Measurements from ENCODE around the gene FAR1.

The FAR1 gene

GRCh38 chr11:13661074-13661623 is 7.3 kb upstream of the FAR1 start:
- POLR2A ChIA-PET: no interaction called here
- DNase-seq (ENCODE audit: extremely low spot score): no peak
- TF ChIP-seq, protein P1, sequence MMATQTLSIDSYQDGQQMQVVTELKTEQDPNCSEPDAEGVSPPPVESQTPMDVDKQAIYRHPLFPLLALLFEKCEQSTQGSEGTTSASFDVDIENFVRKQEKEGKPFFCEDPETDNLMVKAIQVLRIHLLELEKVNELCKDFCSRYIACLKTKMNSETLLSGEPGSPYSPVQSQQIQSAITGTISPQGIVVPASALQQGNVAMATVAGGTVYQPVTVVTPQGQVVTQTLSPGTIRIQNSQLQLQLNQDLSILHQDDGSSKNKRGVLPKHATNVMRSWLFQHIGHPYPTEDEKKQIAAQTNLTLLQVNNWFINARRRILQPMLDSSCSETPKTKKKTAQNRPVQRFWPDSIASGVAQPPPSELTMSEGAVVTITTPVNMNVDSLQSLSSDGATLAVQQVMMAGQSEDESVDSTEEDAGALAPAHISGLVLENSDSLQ (IDR thresholded peaks at IDR 0.05): no peak
- TF ChIP-seq FOXM1 (IDR thresholded peaks at IDR 0.05; ENCODE audit: borderline replicate concordance) (no peak), SUZ12 (IDR thresholded peaks at IDR 0.05) (no peak), ELF4 (IDR thresholded peaks at IDR 0.05) (no peak), CTBP1 (IDR thresholded peaks at IDR 0.05; ENCODE audit: borderline replicate concordance) (no peak), NFRKB (IDR thresholded peaks at IDR 0.05) (no peak), FOXA1 (IDR thresholded peaks at IDR 0.05) (no peak), ZNF384 (IDR thresholded peaks at IDR 0.05) (no peak), LEF1 (IDR thresholded peaks at IDR 0.05; ENCODE audit: borderline replicate concordance) (no peak), L3MBTL2 (conservative IDR thresholded peaks at IDR 0.05) (no peak), ARNT (IDR thresholded peaks at IDR 0.05) (no peak), BHLHE40 (IDR thresholded peaks at IDR 0.05; ENCODE audit: borderline replicate concordance) (no peak), HDGF (IDR thresholded peaks at IDR 0.05; ENCODE audit: borderline replicate concordance) (no peak), SP1 (IDR thresholded peaks at IDR 0.05) (no peak), TARDBP (IDR thresholded peaks at IDR 0.05) (no peak), FOXK2 (IDR thresholded peaks at IDR 0.05) (no peak)
- CTCF ChIA-PET: no interaction called here

DNA sequence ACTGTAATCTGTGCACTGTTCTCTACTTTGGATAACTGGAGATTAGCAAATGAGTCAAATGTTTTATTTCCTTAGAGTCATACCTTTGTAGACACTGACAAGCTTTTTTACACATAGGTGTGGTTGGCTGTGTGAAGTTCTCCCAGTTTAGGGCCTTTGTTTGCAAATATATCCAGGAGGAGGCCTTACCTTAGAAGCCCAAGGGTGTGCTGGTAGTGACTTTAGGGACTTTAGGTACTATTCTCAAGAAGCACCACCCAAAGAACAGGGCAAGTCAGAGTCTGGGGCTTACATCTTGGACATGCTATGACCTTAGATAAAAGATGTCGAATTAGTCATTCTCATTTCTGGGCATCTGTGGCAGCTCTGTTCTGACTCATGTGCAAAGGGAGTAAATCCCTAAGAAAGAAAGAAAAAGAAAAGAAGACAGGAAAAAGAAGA is 4.8 kb upstream of the FAR1 start:
- DNase-seq (ENCODE audit: extremely low spot score): no peak
- TF ChIP-seq SUZ12 (IDR thresholded peaks at IDR 0.05) (no peak), BHLHE40 (IDR thresholded peaks at IDR 0.05; ENCODE audit: borderline replicate concordance) (no peak), ELF4 (IDR thresholded peaks at IDR 0.05) (no peak), HDGF (IDR thresholded peaks at IDR 0.05; ENCODE audit: borderline replicate concordance) (no peak), ARNT (IDR thresholded peaks at IDR 0.05) (no peak), CTBP1 (IDR thresholded peaks at IDR 0.05; ENCODE audit: borderline replicate concordance) (no peak), ZNF384 (IDR thresholded peaks at IDR 0.05) (no peak), TARDBP (IDR thresholded peaks at IDR 0.05) (no peak), NFRKB (IDR thresholded peaks at IDR 0.05) (no peak), SP1 (IDR thresholded peaks at IDR 0.05) (no peak), L3MBTL2 (conservative IDR thresholded peaks at IDR 0.05) (no peak)
- CTCF ChIA-PET: no interaction called here
- POLR2A ChIA-PET: no interaction called here

DNA sequence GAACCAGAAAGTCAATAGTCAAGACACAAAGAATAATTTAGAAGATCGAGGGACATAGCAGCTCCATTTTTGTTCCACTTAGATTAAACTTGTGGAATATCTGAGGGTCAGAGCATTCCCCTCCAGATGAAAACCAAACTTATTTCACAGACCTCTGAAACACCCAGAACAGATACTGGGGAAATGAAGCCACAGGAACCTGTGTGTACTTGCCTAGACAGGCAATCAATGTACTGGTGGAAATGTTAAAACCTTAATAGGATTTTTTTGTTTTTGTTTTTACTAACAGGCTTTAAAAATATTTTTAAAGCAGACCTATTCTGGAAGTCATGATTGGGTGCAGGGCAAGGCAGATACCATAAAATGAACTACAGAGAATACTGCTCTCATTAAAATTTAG is 4.1 kb upstream of the FAR1 start:
- TF ChIP-seq TARDBP (IDR thresholded peaks at IDR 0.05) (no peak), NFRKB (IDR thresholded peaks at IDR 0.05) (no peak), FOXM1 (IDR thresholded peaks at IDR 0.05; ENCODE audit: borderline replicate concordance) (no peak), ELF4 (IDR thresholded peaks at IDR 0.05) (no peak), FOXK2 (IDR thresholded peaks at IDR 0.05) (no peak), L3MBTL2 (conservative IDR thresholded peaks at IDR 0.05) (no peak), SP1 (IDR thresholded peaks at IDR 0.05) (no peak), BHLHE40 (IDR thresholded peaks at IDR 0.05; ENCODE audit: borderline replicate concordance) (no peak), LEF1 (IDR thresholded peaks at IDR 0.05; ENCODE audit: borderline replicate concordance) (no peak), FOXA1 (IDR thresholded peaks at IDR 0.05) (no peak), CTBP1 (IDR thresholded peaks at IDR 0.05; ENCODE audit: borderline replicate concordance) (no peak), SUZ12 (IDR thresholded peaks at IDR 0.05) (no peak), ZNF384 (IDR thresholded peaks at IDR 0.05) (no peak), ARNT (IDR thresholded peaks at IDR 0.05) (no peak), HDGF (IDR thresholded peaks at IDR 0.05; ENCODE audit: borderline replicate concordance) (no peak)
- TF ChIP-seq, protein P1 (IDR thresholded peaks at IDR 0.05): no peak
- DNase-seq (ENCODE audit: extremely low spot score): no peak
- CTCF ChIA-PET: no interaction called here
- POLR2A ChIA-PET: no interaction called here

GRCh38 chr11:13666708-13667107 is 1.8 kb upstream of the FAR1 start:
- no peak for DNase-seq (ENCODE audit: extremely low spot score)
- POLR2A ChIA-PET: interaction anchor here (0.7 to 1.8 kb wide), 3 partner anchors 27 to 364 kb away, joined by 3 to 5 read pairs (median 3); no protein-coding TSS in a partner anchor
- CTCF ChIA-PET: interaction anchor here (0.7 kb wide), 1 partner anchor 115 kb away, joined by 3 read pairs; no protein-coding TSS in a partner anchor
- no peak for TF ChIP-seq TARDBP (IDR thresholded peaks at IDR 0.05)
- TF ChIP-seq LEF1 (IDR thresholded peaks at IDR 0.05; ENCODE audit: borderline replicate concordance): no peak
- no peak for TF ChIP-seq HDGF (IDR thresholded peaks at IDR 0.05; ENCODE audit: borderline replicate concordance)
- TF ChIP-seq SUZ12 (IDR thresholded peaks at IDR 0.05): no peak
- TF ChIP-seq ELF4 (IDR thresholded peaks at IDR 0.05): no peak
- TF ChIP-seq SP1 (IDR thresholded peaks at IDR 0.05): no peak
- no peak for TF ChIP-seq NFRKB (IDR thresholded peaks at IDR 0.05)
- TF ChIP-seq CTBP1 (IDR thresholded peaks at IDR 0.05; ENCODE audit: borderline replicate concordance): no peak
- TF ChIP-seq FOXA1 (IDR thresholded peaks at IDR 0.05): no peak
- TF ChIP-seq ZNF384 (IDR thresholded peaks at IDR 0.05): no peak
- TF ChIP-seq ARNT (IDR thresholded peaks at IDR 0.05): no peak

DNA sequence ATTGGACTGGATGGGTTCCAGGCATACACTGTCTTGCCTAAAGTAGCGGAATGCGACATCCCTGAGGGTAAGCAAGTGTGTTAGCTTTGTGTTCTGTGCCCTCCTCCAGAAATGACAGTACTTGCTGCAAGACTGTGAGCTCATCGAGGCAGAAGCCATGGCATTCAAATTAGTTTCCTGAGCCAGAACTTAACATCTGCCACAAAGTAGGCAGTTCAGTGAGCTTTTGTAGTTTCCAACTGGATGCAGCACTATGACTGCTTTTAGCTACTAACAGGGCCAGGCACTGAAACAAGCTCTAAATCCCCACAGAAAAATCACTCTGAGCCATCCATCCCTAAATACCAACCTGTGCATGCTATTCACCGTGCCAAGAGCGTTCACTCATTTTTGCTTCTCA is 1.2 kb upstream of the FAR1 start:
- ChIA-PET CTCF (no interaction called here), POLR2A (interaction anchor here (0.7 to 1.8 kb wide), 5 partner anchors 8 to 365 kb away, joined by 3 to 5 read pairs (median 3); partner anchors contain the start of gene BTBD10)
- no peak for TF ChIP-seq ELF4 (IDR thresholded peaks at IDR 0.05)
- no peak for TF ChIP-seq CTBP1 (IDR thresholded peaks at IDR 0.05; ENCODE audit: borderline replicate concordance)
- no peak for TF ChIP-seq TARDBP (IDR thresholded peaks at IDR 0.05)
- no peak for TF ChIP-seq FOXK2 (IDR thresholded peaks at IDR 0.05)
- TF ChIP-seq, protein P1 (IDR thresholded peaks at IDR 0.05): no peak
- TF ChIP-seq SUZ12 (IDR thresholded peaks at IDR 0.05): no peak
- no peak for TF ChIP-seq HDGF (IDR thresholded peaks at IDR 0.05; ENCODE audit: borderline replicate concordance)
- no peak for TF ChIP-seq BHLHE40 (IDR thresholded peaks at IDR 0.05; ENCODE audit: borderline replicate concordance)
- no peak for TF ChIP-seq FOXA1 (IDR thresholded peaks at IDR 0.05)
- no peak for TF ChIP-seq LEF1 (IDR thresholded peaks at IDR 0.05; ENCODE audit: borderline replicate concordance)
- no peak for DNase-seq (ENCODE audit: extremely low spot score)

DNA sequence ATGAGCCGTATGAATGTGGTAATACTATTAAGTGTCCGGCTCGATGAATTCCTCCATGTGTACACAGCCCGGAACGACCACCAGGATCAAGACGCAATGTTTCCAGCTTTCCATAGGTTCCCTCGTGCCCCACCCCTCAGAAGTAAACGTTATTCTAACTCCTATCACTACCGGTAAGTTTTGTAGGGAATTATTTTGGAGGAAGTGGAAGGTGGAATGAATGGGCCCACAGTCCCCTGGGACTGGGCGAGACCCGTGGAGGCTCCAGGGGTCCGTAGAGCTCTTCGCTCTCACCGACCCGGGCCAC is 720 bp upstream of the FAR1 start:
- ChIA-PET CTCF (no interaction called here), POLR2A (interaction anchor here (0.8 to 1.8 kb wide), 3 partner anchors 9 to 205 kb away, joined by 3 to 5 read pairs (median 5); partner anchors contain the start of gene BTBD10)
- no peak for TF ChIP-seq LEF1 (IDR thresholded peaks at IDR 0.05; ENCODE audit: borderline replicate concordance)
- no peak for TF ChIP-seq TARDBP (IDR thresholded peaks at IDR 0.05)
- TF ChIP-seq ARNT (IDR thresholded peaks at IDR 0.05): no peak
- no peak for TF ChIP-seq SP1 (IDR thresholded peaks at IDR 0.05)
- TF ChIP-seq FOXK2 (IDR thresholded peaks at IDR 0.05): no peak
- TF ChIP-seq ELF4 (IDR thresholded peaks at IDR 0.05): no peak
- TF ChIP-seq, protein P1 (IDR thresholded peaks at IDR 0.05): no peak
- TF ChIP-seq ZNF384 (IDR thresholded peaks at IDR 0.05): no peak
- TF ChIP-seq L3MBTL2 (conservative IDR thresholded peaks at IDR 0.05): no peak
- no peak for TF ChIP-seq BHLHE40 (IDR thresholded peaks at IDR 0.05; ENCODE audit: borderline replicate concordance)
- no peak for TF ChIP-seq HDGF (IDR thresholded peaks at IDR 0.05; ENCODE audit: borderline replicate concordance)
- TF ChIP-seq FOXM1 (IDR thresholded peaks at IDR 0.05; ENCODE audit: borderline replicate concordance): no peak
- TF ChIP-seq SUZ12 (IDR thresholded peaks at IDR 0.05): no peak
- TF ChIP-seq FOXA1 (IDR thresholded peaks at IDR 0.05): no peak
- no peak for TF ChIP-seq CTBP1 (IDR thresholded peaks at IDR 0.05; ENCODE audit: borderline replicate concordance)
- no peak for TF ChIP-seq NFRKB (IDR thresholded peaks at IDR 0.05)
- no peak for DNase-seq (ENCODE audit: extremely low spot score)

All from HEK293T (cell line).